OCI-LY1 (cell line): ENCODE results near the gene MRPL41.

ENCODE experiments used
- H2AFZ ChIP-seq: fragments of 200-600 bp; sonication (generic), shearing (Covaris generic); 2 replicates; pipeline ENCODE4 v1.6.0; 2014; ENCODE audit warnings: antibody characterized with exemption, mild to moderate bottlenecking, low read length
- H3F3A ChIP-seq: fragments of 200-600 bp; sonication (generic), shearing (Covaris generic); 2 replicates; pipeline ENCODE4 v1.6.0; 2014; ENCODE audit warnings: mild to moderate bottlenecking, antibody characterized with exemption, low read length, moderate library complexity; ENCODE audit not compliant: insufficient read depth
- H3K27ac ChIP-seq: fragments of 200-600 bp; sonication (generic); 2 replicates; pipeline ENCODE4 v1.5.1; 2014; ENCODE audit warnings: low read length, mixed run types, mild to moderate bottlenecking, low read depth; ENCODE audit not compliant: poor library complexity, severe bottlenecking
- H3K27me3 ChIP-seq: fragments of 200-600 bp; sonication (generic); 2 replicates; pipeline ENCODE4 v1.6.0; 2014; ENCODE audit warnings: antibody characterized with exemption, mild to moderate bottlenecking, low read length, moderate library complexity; ENCODE audit not compliant: insufficient read depth
- H3K36me3 ChIP-seq: fragments of 200-600 bp; sonication (generic); 2 replicates; pipeline ENCODE4 v1.6.1; 2014; ENCODE audit warnings: mild to moderate bottlenecking, antibody characterized with exemption, low read length, moderate library complexity, mixed read lengths; ENCODE audit not compliant: insufficient read depth
- H3K4me1 ChIP-seq: fragments of 200-600 bp; sonication (generic); 2 replicates; pipeline ENCODE4 v1.5.1; 2014; ENCODE audit warnings: mild to moderate bottlenecking, low read length, moderate library complexity; ENCODE audit not compliant: insufficient read depth, severe bottlenecking
- H3K4me2 ChIP-seq: fragments of 200-600 bp; sonication (generic), shearing (Covaris generic); 2 replicates; pipeline ENCODE4 v1.6.1; 2014; ENCODE audit warnings: low read length
- H3K4me3 ChIP-seq: fragments of 200-600 bp; sonication (generic); 2 replicates; pipeline ENCODE4 v1.5.1; 2014; ENCODE audit warnings: low read length, low read depth, mild to moderate bottlenecking, mixed read lengths; ENCODE audit not compliant: poor library complexity, severe bottlenecking
- H3K79me2 ChIP-seq: fragments of 200-600 bp; shearing (Covaris generic); 2 replicates; pipeline ENCODE4 v1.6.1; 2016; ENCODE audit warnings: mixed run types, low read length, mixed read lengths; ENCODE audit not compliant: insufficient read depth
- H3K9ac ChIP-seq: fragments of 200-600 bp; sonication (generic), shearing (Covaris generic); 2 replicates; pipeline ENCODE4 v1.6.1; 2014; ENCODE audit warnings: mild to moderate bottlenecking, low read length, mixed read lengths
- H3K9me2 ChIP-seq: fragments of 200-600 bp; sonication (generic), shearing (Covaris generic); 2 replicates; pipeline ENCODE4 v1.6.1; 2014; ENCODE audit warnings: low read depth, mild to moderate bottlenecking, low read length, mixed read lengths
- H3K9me3 ChIP-seq: fragments of 200-600 bp; shearing (Covaris generic); 2 replicates; pipeline ENCODE4 v1.6.1; 2014; ENCODE audit warnings: low read length, mixed read lengths
- H4K20me1 ChIP-seq: fragments of 200-600 bp; sonication (generic), shearing (Covaris generic); 2 replicates; pipeline ENCODE4 v1.6.0; 2016; ENCODE audit warnings: mild to moderate bottlenecking, low read length; ENCODE audit not compliant: insufficient read depth
- CTCF ChIP-seq: fragments of 200-600 bp; sonication (generic), shearing (Covaris generic); IDR thresholded peaks from 2 replicates; pipeline ENCODE4 v1.5.1; 2017; ENCODE audit warnings: mild to moderate bottlenecking, antibody characterized with exemption, low read length, moderate library complexity, mixed read lengths
- EZH2 ChIP-seq: fragments of 200-600 bp; sonication (generic), shearing (Covaris generic); IDR thresholded peaks from 2 replicates; pipeline ENCODE4 v1.8.0; 2017; ENCODE audit warnings: borderline replicate concordance, mixed run types, mild to moderate bottlenecking, antibody characterized with exemption, low read length, moderate library complexity, mixed read lengths

The MRPL41 gene

GRCh38 chr9:137505421-137506140 lies 46.1 kb upstream of the MRPL41 start:
- no peaks in the 10 kb centered on the region for H3F3A ChIP-seq
- no peaks in the 10 kb centered on the region for H3K9me2 ChIP-seq
- H4K20me1 ChIP-seq: no peaks in the 10 kb centered on the region
- H3K36me3 ChIP-seq: no peaks in the 10 kb centered on the region
- H2AFZ ChIP-seq: no peak overlapping the region
- TF ChIP-seq EZH2 (no peak), CTCF (no peak)
- H3K27ac ChIP-seq: no peak overlapping the region
- H3K27me3 ChIP-seq: no peaks in the 10 kb centered on the region
- H3K4me2 ChIP-seq: no peak overlapping the region
- no peaks in the 10 kb centered on the region for H3K79me2 ChIP-seq
- H3K4me3 ChIP-seq: no peak overlapping the region
- H3K9me3 ChIP-seq: no peaks in the 10 kb centered on the region
- H3K9ac ChIP-seq: no peak overlapping the region
- H3K4me1 ChIP-seq: no peaks in the 10 kb centered on the region

- Histone ChIP-seq H2AFZ (no peak overlapping the region), H3K9ac (no peak overlapping the region), H3K36me3 (no peaks in the 10 kb centered on the region), H3K9me3 (no peaks in the 10 kb centered on the region), H3F3A (no peaks in the 10 kb centered on the region), H3K27me3 (no peaks in the 10 kb centered on the region), H3K4me2 (no peak overlapping the region), H3K9me2 (no peaks in the 10 kb centered on the region), H3K79me2 (no peaks in the 10 kb centered on the region), H3K4me1 (no peaks in the 10 kb centered on the region), H3K4me3 (no peak overlapping the region), H4K20me1 (no peaks in the 10 kb centered on the region), H3K27ac (no peak overlapping the region)
- no peak for TF ChIP-seq EZH2
- no peak for TF ChIP-seq CTCF
Observed at GRCh38 chr9:137506274-137506673, 45.4 kb upstream of the MRPL41 start.

- H3K79me2 ChIP-seq: no peaks in the 10 kb centered on the region
- no peaks in the 10 kb centered on the region for H3K36me3 ChIP-seq
- no peak overlapping the region for H2AFZ ChIP-seq
- H3K9me2 ChIP-seq: no peaks in the 10 kb centered on the region
- H3K9me3 ChIP-seq: no peaks in the 10 kb centered on the region
- no peaks in the 10 kb centered on the region for H3F3A ChIP-seq
- no peaks in the 10 kb centered on the region for H3K27me3 ChIP-seq
- no peak for TF ChIP-seq EZH2
- TF ChIP-seq CTCF: no peak
- H3K4me2 ChIP-seq: no peak overlapping the region
- H3K9ac ChIP-seq: no peak overlapping the region
- no peaks in the 10 kb centered on the region for H4K20me1 ChIP-seq
- no peak overlapping the region for H3K27ac ChIP-seq
- no peak overlapping the region for H3K4me3 ChIP-seq
- H3K4me1 ChIP-seq: no peaks in the 10 kb centered on the region
Observed at GRCh38 chr9:137506702-137507171, 44.9 kb upstream of the MRPL41 start.
